Pons (tissue), 1 donor: ENCODE data around the gene NDRG2.
A peak's percentile ranks its signal among the peaks of the same experiment; 100 is the strongest.
"Not testable (repeated sequence)": the region's sequence is repeated elsewhere in the genome, so short reads cannot be mapped to it uniquely, and the experiment has no call there.

ENCODE experiments used
- DNase-seq: peaks from one replicate; pipeline ENCODE4 v3.0.0-alpha.2; 2016; ENCODE audit warnings: low spot score

Gene NDRG2

DNA sequence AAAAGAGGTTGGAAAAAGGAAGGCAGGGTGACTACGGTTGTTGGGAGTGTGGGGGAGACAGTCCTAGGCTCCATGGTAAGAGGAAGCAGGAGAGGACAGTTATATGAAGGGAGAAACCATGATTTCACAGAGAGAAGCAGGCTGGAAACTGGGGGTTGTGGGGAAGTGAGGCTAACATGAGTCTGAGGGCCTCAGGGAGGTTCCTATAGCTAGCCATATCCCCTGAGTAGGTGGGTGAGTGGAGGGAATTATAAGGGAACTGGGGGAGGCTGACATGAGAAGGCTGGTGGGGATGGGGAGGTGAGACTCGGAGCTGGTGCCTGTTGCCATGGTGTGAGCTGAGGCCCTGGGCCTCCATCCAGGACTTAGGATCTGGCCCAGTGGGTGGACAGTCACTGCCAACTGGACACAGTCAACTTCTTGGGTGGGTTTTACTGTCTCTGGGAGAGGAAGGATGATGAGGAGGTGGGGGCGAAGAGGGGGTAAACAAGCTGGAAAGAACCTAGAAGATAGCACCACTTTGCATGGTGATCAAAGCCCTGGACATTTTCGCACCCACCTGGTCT lies 8.4 kb upstream of the NDRG2 start:
- no peak for DNase-seq

DNA sequence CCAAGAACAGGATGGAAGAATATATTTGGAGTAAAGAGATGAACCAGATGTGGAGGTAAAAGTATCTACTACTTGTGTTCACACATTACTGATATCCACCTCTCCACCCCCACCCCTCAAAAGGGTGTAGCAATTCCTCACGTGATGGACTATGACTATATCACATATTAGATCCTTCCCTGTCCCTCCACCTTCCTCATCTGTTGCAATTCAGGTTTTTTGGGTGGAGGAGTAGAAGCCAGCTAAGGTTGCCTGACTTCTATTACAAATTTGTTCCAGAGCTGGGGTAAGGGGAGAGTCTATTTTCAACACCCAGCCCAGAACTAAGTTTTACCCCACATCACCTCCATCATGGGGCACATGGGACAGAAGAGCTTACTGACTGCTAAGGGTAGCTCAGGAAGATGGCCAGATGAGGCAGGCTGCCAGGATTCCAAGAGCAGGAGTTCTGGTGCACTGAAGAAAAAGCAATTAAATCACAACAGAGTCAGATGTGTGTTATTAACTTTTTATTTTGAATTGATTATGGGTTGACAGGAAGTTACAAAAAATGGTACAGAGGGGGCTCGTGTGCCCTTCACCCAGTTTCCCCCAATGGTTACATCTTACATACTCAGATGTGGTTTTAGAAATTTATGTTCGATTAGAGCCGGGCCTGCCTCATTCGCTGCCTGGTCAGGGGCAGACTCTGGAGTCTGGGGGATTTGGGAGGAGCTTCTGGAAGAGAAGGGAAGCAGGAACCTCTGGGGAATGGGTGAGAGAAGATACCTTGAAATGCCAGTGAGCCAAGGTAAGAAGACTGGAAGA lies 7.7 kb upstream of the NDRG2 start:
- no peak for DNase-seq

DNA sequence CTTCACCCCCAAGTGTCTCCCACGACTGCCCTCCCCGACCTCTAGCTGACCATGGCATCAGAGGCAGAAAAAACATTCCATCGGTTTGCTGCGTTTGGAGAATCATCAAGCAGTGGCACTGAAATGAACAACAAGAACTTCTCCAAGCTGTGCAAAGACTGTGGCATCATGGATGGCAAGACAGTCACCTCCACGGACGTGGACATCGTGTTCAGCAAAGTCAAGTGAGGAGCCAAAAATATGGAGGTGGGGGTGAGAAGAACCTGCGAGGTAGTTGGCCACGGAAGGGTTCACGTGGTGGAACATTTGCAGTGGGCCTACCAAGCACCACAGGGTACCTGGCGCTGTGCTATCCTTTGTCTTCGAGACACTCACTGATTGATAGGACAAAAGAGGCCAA lies 5.7 kb upstream of the NDRG2 start:
- no peak for DNase-seq

DNA sequence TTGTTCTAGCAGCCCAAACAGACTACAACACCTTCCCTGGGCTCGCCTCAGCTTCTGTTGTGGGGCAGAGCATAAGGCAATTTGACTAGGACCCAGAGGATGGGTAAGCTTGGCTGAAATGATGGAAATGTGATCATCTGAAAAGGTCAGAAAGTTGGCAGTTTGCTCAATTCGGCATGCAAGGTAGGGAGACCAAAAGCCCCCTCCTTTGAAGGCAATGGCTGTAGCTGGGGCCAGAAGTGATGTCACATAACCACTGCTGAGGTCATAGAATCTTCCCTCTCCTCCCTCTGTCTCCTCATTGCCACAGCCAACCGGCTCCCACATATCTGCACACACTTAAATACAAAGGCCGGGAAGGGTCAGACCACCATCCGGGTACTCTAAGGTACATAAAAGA lies 5.1 kb upstream of the NDRG2 start, which contains the start of gene TPPP2:
TPPP2 (plus strand) TSS at position 301 of the 400 bp plus-strand sequence. CDS start 365 bp downstream, outside the sequence.
- no peak for DNase-seq

DNA sequence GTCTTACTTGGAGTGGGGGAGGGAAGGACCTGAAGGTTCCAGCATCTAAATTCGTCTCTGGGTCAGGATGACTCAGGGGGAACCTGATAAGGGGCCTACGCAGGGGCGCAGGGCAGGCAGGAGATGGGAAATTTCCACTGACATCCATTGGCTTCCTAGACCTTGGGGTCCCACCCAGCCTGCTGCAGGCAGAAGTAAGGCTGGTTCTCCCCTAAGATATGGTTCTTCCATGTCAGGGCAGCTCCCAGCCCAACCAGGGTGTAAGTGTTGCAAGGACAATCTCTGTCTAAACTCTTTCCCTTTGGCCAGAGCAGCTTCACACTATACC lies 2.1 kb upstream of the NDRG2 start:
- no peak for DNase-seq

DNA sequence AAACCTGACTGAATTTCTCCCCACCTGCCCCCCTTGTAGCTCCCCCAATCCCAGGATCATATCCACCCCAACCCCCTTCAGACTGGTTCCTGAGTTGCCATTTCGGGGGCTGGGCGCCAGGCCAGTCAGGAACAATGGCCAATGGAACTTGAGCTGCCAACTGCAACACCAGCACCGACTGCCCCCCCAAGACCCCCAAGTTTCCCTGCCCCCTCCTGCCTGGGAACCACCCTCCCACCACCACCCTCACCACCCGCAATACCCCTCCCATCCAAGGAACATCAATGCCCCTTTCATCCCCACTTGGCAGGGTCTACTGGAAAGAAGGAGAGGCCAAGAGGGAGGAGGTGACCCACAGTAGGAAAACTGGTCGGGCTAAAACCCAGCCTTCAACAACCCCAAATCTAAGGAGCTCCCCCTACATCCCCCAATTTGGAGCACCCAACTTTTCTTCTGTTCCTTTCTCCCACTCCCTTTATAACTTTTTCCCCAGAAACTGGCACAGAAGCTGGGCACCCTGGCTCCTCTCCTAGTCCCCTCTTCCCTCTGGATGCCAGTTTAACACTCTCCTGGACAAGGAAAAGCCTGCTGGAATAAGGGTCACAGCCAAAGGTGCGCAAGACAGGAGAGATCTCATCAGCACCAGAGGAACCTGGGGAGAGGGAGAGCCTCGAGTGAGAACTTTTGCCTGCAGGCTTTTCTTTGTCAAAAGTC lies 1.6 kb upstream of the NDRG2 start:
- DNase-seq, result peak; percentile 97

DNA sequence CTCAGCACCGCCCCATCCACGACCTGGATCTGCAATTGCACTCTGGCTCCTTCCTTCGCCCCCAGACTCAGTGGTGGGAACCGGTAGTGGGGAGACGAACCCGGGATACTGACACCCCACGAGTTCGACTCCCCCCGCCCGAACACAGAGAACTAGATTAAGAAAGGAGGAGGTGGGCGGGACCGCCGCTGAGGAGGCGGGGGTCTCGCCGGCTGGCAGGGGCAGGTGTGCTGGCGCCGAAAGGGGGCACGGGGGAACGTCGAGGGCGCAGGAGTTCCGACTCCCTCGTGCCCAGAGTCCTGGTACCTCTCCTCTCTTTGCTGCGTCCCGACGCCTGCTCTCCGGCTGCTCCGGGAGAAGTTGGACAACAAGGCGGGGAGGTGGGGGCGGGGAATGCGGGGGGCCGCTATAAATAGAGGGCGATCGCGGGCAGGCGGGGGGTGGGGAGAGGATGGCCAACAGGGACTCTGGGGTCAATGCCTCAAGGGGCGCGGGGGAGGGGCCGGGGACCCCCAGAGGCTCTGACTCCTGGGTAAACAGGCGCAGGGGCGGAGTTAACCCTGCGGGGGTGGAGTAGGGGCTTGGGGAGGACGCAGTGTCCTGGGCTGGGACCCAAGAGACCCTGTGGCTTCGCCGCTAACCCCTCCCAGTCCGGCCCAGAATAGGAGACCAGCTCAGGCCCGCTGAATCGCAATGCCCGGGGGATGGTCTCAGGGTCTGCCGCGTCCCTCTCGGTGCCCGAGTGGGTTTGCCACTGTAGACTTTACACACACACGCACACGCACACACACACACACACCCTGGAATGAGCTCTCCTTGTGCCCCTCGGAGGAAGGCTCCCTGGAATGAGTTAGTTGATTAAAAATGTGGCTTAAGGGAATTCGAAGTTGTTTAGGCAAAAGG lies 761 bp upstream of the NDRG2 start:
- DNase-seq, result peak; percentile 78

DNA sequence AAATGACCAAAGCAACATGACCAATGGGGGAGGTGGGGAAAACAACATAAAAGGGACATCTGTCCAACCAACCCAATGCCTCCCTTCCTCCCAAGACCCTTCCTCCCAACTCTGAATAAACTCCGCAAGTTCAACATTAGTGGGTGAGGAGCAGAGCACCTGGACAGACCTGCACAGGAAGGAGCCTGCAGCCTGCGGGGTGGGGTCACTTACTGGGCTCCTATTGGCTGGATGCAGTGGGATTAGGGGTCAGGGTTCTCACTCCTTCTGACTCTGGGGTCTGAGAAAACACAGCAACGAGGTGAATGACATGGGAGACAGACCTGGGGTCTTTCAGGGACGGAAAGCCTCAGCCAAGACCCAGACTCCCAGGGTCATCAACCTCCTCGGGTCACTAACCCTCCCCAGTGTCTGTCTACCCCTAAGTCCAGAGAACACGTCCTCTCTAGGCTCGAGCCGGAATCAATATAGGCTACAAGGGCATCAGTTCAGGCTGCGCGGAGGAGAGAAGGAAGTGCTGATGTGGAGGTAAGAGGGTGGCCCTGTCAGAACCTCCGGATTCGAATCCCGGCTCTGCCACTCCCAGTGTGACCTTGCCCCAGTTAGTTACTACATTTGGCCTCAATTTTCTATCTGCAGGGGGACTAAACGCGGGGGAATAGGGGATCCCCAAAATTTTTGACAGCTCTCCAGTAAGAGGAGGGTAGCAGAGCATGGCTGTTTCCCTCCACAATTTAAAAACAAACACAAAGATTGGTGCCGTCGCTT lies 860 bp downstream of the NDRG2 start:
- peak; percentile 31 for DNase-seq

DNA sequence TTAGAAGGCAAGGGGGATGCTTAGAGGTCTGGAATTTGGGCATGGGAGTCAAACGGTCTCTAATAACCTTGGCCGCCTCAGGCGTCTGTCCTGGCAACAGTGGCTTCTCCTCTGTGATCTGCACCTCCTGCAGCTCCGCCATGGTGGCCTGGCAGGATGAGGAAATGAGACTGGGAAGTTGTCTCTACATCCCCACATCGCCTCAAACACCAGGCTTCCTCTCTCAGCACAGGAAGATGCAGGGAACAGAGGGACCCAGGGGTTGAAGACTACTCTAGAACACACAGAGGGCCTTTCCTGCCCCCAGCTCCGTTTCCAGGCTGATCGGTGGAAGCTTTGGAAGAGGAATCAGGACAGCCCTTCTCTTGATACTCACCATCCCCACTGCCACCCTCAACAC lies 1.7 kb downstream of the NDRG2 start:
- peak; percentile 63 for DNase-seq

DNA sequence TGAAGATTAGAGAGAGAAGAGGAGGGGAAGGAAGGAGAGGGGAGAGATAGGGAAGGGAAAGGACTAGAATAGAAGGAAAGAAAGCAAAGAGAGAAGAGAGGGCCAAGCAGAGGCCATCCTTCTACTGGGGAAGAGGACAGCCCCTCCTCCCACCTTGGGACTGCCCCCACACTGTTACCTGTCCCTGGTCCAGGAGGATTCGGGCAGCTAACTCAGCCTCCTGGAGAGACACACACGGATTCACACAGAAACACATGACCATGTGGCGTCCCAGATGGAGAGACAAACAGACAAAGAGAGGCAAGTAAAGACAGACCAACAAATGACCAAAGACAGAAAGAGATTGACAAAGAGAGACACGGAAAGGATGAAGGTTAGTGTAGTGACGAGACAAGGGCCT lies 2.2 kb downstream of the NDRG2 start:
- DNase-seq, result no peak

DNA sequence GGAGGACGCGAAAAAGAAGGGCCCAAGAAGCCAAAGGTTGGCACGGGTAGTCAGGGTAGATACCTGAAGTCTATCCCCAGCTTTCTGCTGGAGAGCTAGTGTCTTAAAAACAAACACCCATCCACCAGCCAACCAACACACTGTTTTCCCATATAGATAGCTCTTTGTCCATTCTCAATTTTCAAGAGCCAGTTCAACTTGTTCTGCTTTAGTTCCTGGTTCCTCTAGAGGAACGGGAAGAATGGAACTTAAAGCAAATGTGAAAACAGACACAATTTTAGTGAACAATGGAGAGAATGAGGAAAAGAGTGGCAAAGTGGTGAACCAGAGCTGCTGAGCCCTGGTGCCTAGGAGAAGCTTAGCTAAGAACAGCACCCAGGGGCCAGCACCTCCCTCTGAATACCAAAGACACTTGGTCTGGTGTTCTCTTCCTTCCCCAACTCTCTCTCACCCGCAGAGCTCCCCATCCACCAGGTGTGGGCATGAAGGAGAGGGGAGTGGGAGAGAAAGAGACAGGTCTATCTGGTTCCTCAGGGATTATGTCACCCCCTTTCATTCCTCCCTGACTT lies 3.8 kb downstream of the NDRG2 start:
- DNase-seq, result no peak

DNA sequence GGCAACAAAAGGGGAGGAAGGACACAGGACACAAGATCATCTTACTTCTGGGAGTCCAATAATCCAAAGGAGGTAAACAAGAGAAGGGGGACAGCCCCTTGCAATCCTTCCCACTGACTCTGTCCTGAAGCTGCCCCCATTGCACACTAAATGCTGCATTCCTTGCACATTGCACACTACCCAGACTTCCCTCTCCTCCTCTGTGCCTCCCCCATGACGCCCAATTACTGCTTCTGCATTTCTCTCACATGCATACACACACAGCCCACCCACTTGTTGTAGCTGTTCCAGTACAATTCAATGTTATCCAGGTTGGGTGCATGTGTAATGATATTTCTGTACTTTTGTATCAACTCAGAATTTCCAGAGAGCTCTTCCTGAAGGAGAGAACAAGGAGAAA lies 5.5 kb downstream of the NDRG2 start:
- no peak for DNase-seq

DNA sequence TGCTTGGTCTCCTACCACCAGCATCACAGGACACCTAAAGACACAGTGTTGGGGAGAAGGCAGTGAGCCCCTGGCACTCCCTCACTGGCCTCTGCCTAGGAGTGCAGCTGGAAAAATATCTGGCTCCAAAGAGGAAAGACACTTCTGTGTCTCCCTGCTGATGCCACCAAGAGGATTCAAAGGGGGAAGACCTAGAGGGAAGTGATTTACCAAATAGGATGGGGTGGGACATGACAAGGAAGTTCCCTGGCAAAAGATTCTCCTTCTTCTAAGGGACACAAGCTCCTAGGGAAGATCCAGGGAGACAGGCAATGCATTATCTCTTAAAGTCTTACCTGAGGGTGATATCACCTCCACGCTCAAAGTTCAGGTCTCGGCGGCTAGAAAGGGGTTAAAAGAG lies 6.1 kb downstream of the NDRG2 start:
- no peak for DNase-seq

DNA sequence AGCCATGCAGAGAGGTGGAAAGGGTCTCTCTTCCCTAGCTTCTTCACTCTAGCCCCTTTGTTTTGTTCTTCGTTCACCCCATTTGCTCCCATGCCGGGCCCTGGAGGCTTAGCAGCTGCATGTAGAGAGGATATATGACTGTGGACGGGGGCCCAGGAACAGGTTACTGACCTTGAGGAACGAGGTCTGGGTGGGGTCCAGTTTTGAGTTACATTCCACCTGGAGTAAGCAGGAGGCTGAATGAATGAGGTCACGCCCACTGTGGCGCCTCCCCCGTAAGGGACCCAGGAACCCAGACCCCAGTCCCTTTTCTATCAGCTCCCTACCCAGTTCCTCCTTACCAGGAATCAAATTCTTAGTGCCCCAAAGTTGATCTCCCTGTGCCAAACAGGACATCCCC lies 6.6 kb downstream of the NDRG2 start:
- DNase-seq, result no peak

DNA sequence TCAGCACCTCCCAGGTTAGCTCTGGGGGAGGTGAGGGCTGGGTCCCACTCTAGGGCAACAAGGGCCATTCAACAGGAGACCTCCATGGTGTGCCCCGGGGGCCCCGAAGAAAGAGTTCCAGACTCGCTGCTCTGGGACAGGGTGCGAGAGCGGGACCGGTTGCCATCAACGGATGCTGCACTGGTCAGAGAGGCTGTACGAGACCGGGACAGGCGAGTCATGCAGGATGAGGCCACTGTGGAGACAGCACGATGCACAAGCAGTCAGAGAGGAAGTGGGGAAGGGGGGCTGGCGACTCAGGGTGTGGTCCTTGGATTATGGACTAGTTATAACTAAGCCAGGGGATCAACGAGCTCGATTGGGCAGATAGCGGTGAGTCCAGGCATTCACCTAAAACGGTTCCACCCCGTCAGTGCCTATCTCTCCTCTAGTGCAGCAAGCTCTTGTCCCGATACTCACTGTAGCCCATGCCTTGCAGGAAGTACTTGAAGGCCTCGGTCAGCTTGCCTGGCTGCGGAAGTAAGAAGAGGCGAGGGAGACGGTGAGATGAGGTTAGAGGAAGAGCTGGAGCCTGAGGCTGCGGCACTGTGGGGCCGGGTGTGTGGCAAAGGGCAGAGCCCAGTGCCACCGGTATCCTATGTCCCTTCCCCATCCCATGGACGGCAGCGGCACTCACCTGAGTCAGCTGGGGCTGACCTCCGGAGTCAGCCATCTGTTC lies 7.2 kb downstream of the NDRG2 start:
- DNase-seq, result no peak

DNA sequence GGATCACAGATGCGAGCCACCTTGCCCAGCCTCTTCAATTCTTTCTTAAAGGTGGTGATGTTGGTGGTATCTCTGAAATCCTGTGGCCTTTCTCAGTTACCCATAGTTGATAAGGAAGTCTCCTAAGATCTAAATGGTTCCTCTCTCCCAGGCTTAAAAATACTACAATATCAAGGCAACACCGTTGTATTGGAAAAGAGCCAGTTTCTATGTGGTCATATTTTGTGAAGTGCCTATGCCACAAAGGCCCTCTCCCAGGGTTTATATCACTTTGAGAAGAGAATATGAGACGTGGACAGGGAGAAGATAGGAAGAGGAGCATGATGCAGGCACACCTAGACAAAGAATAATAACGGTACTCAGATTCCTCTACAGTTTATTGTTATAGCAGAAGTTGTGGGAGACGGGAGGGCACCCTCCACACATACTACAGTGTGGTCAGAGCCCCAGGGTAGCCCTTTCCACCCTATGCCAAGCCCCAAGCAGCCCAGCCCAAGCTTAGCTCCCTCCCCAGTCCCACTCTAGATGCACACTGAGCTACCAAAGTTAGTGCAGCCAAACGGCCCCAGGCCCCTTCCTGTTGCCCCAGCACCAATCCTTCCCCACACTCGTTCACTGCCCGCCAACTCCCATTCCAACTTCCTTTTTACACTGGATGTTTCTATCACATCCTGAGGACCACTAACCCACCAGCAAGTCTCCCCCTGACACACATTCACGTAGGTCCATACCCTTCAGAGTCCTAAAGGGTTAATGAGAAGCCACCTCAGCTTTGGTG lies 8.3 kb downstream of the NDRG2 start:
- no peak for DNase-seq

DNA sequence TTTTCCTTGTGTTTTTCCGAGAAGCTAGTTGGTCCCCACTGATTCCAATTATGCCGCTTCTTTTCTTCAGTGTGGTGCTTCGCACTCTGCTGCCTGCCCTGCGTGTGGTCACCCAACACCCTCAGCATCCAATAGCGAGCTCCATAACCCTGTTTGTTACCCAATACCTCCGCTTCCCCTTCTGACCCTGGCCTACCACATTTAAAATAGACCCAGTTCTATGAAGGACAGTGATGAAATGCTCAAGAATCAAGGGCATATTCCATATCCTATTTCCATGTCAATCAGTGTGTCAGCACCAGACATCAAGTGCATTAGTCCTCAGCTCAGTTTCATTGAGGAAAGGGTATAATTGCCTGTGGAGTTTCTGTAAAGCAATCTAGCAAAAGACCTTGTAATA lies 9.5 kb downstream of the NDRG2 start:
- DNase-seq, result peak; percentile 39

DNA sequence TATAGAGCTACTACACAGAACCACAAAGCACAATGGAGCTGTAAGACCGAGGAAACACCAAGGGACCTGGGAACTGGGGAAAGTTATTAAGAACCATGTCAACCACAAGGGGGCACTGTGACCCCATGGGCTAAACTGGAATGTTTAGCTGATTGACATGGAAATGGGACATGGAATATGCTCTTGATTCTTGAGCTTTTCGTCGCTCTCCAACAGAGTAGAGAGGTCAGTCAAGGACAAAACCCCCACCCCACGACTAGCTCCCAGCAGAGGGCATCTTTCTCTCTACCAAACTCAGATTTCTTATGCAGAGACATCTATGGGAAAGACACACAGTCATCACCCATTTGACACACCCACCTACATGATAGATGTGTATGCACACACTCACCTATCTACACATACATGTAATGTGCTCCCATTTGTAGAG lies 10.1 kb downstream of the NDRG2 start:
- DNase-seq, result peak; percentile 98

DNA sequence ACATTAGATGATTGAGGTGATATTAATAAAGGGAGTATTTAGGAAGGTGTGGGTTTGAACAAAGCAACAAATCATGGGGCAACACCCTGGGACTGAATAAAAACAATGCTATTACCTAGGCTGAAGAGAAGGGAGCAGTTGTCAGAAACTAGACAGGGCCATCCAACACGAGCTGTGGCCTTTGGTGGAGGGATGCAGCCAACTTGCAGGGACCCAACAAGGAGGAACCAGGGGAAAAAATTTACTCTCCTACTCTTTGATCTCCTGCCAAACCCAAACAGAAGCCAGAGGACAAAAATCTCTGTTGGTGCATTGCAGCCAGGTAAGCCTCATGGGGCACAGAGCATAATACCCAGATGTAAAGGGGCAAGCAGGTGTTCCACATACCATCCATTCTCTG lies 13.7 kb downstream of the NDRG2 start:
- no peak for DNase-seq

DNA sequence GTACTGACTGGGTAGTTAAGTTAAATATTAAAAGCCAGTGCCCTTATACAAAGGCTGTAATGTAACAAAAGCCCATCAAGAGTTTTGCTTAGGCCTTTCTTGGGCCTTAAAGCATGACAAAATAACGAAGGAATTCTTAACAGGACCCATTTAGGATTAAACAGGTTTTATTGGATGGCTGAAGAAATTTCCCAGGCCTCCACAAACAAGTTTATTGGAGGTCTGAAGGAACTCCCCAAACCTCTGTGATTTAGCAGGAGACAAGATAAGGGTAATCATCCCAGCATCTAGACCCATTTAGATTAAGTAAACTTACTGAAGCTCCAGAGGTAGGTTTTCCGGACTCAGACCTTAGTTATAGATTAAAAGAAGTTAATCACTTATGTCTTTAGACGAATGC lies 15.1 kb downstream of the NDRG2 start:
- not testable (repeated sequence) for DNase-seq
